Gastroesophageal sphincter (tissue), 4 donors: ENCODE results near the gene PAX7. TPM values are rescaled to one million over a fixed set of nuclear protein-coding genes. Genes with fewer than 3 reads are reported as not detected.

Experiments
- ATAC-seq: fragments of 150-250 bp; one replicate; pipeline ENCODE4 v1.9.1; 2016; ENCODE audit warnings: mild to moderate bottlenecking, moderate library complexity
- H3K27ac ChIP-seq, 4 donors: fragments of 200-600 bp; sonication (generic) in 3 of 4; 1 replicate in 3 of 4; 2 replicates in 1 of 4; pipeline ENCODE4 v1.5.1; 2016 to 2019
- H3K27me3 ChIP-seq: fragments of 200-600 bp; sonication (generic); one replicate; pipeline ENCODE4 v1.5.1; 2019
- H3K36me3 ChIP-seq, 2 donors: fragments of 200-600 bp; sonication (generic); one replicate each; pipeline ENCODE4 v1.5.1; 2019; ENCODE audit warnings: control low read depth in 1 of 2
- H3K4me1 ChIP-seq, 3 donors: fragments of 200-600 bp; sonication (generic); 1 replicate in 2 of 3; 2 replicates in 1 of 3; pipeline ENCODE4 v1.5.1; 2016 to 2019; ENCODE audit warnings: control low read depth in 2 of 3
- H3K4me3 ChIP-seq, 2 donors: fragments of 200-600 bp; sonication (generic); one replicate each; pipeline ENCODE4 v1.5.1; 2019; ENCODE audit warnings: mild to moderate bottlenecking in 1 of 2, moderate library complexity in 1 of 2
- H3K9me3 ChIP-seq, 3 donors: fragments of 200-600 bp; sonication (generic); one replicate each; pipeline ENCODE4 v1.5.1; 2017 to 2019; ENCODE audit warnings: control low read depth in 2 of 3
- EP300 ChIP-seq: sonication (generic); formaldehyde crosslinking; IDR thresholded peaks from one replicate; pipeline ENCODE4 v1.6.1; 2017; ENCODE audit warnings: antibody characterized with exemption, mild to moderate bottlenecking
- POLR2A ChIP-seq, 2 donors: fragments of 450-650 bp; IDR thresholded peaks; one replicate each; pipeline ENCODE4 v1.6.1; 2017; ENCODE audit warnings: antibody characterized with exemption in 2 of 2, mild to moderate bottlenecking in 2 of 2, moderate library complexity in 1 of 2
- POLR2AphosphoS5 ChIP-seq: sonication (generic); formaldehyde crosslinking; IDR thresholded peaks from one replicate; pipeline ENCODE4 v1.6.1; 2017; ENCODE audit warnings: antibody characterized with exemption
- WGBS, 2 donors: methylation state at CpG; one replicate each; pipeline ENCODE4 v1.1.5; 2018; ENCODE audit warnings: low coverage in 1 of 2; 5-methylcytosine and 5-hydroxymethylcytosine counted together
- total RNA-seq, 4 donors: library from RNA; depleted of rRNA; stranded (reverse); fragments of >200 nt; gene quantifications; one replicate each; pipeline ENCODE4 v1.1.0, GENCODE V29; 2016
- TF ChIP-seq, protein P1 (sequence below), 4 experiments: fragments of 200-600 bp in 2 of 4; fragments of 450-650 bp in 2 of 4; sonication (generic) in 1 of 4; IDR thresholded peaks; one replicate each; pipeline ENCODE4 v1.5.1; 2017 to 2019; ENCODE audit warnings: antibody characterized with exemption in 4 of 4, mild to moderate bottlenecking in 2 of 4, moderate library complexity in 2 of 4

PAX7 gene
- total RNA-seq, 4 donors from 2014 or later, result not detected

DNA sequence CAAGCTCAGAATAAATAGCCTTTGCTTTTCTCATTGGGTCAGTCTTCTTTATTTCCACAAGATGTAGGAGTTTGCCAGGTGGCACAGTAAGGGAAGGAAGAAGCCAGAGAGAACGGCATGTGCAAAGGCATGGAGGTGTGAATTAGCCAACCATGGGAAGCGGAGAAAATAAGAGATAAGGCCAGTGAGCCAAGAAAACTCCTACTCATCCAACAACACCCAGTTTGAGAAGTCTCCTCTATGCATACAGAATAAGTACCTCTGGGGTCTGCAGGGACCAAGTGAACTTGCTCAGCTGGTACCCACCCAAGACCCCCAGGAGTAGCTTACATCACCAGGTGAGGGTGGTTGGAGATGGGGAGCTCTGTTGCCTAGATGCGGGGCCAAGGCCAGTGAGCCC, 162.1 kb downstream of the PAX7 start:
- peaks cover 83% of the 10 kb centered on the region for H3K27me3 ChIP-seq
- no peak for ATAC-seq
- no peak overlapping the region for H3K27ac ChIP-seq
- no peak overlapping the region for H3K4me3 ChIP-seq
- H3K4me1 ChIP-seq, result no peaks in the 10 kb centered on the region
- no peaks in the 10 kb centered on the region for H3K36me3 ChIP-seq
- no peak for TF ChIP-seq POLR2A (IDR thresholded peaks at IDR 0.05)
- no peak for TF ChIP-seq POLR2AphosphoS5
- no peak for TF ChIP-seq EP300
- TF ChIP-seq, protein P1, sequence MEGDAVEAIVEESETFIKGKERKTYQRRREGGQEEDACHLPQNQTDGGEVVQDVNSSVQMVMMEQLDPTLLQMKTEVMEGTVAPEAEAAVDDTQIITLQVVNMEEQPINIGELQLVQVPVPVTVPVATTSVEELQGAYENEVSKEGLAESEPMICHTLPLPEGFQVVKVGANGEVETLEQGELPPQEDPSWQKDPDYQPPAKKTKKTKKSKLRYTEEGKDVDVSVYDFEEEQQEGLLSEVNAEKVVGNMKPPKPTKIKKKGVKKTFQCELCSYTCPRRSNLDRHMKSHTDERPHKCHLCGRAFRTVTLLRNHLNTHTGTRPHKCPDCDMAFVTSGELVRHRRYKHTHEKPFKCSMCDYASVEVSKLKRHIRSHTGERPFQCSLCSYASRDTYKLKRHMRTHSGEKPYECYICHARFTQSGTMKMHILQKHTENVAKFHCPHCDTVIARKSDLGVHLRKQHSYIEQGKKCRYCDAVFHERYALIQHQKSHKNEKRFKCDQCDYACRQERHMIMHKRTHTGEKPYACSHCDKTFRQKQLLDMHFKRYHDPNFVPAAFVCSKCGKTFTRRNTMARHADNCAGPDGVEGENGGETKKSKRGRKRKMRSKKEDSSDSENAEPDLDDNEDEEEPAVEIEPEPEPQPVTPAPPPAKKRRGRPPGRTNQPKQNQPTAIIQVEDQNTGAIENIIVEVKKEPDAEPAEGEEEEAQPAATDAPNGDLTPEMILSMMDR (IDR thresholded peaks at IDR 0.05), result no peak
- WGBS, 2 donors, result 100% methylated on average over 1 of the region's 3 CpGs; no CpG with 5 or more reads in 1 of the 2 donors
- peaks cover 0 to 19% (median 0%) of the 10 kb centered on the region in 3 donors for H3K9me3 ChIP-seq

DNA sequence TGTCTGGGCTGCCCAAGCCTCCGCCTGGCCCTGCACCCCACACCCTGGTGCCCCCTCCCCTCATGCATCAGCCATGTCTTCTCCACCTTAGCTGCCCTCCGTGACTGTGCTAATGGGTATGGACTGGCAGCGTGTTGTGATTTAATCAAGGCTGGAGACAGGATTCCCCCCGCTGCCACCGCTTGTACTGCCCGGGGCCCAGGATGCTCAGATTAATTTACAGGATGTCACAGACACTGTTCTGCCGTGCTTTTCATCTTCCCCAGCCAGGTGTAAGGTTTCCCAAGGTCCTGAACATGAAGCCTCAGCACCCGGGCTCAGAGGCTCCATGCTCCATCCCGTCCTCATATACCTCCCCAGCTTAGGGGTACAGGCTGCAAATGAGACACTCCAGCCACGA, 162.5 kb downstream of the PAX7 start:
- WGBS, 2 donors, result 87% methylated on average over 3 of the region's 10 CpGs; no CpG with 5 or more reads in 1 of the 2 donors
- TF ChIP-seq EP300 (no peak), POLR2A (IDR thresholded peaks at IDR 0.05) (no peak), POLR2AphosphoS5 (no peak)
- TF ChIP-seq, protein P1 (IDR thresholded peaks at IDR 0.05), result no peak
- H3K4me3 ChIP-seq, result no peak overlapping the region
- ATAC-seq, result no peak
- H3K9me3 ChIP-seq, result peaks cover 0 to 19% (median 0%) of the 10 kb centered on the region in 3 donors
- H3K27me3 ChIP-seq, result peaks cover 81% of the 10 kb centered on the region
- no peak overlapping the region for H3K27ac ChIP-seq
- H3K36me3 ChIP-seq, result no peaks in the 10 kb centered on the region
- no peaks in the 10 kb centered on the region for H3K4me1 ChIP-seq

DNA sequence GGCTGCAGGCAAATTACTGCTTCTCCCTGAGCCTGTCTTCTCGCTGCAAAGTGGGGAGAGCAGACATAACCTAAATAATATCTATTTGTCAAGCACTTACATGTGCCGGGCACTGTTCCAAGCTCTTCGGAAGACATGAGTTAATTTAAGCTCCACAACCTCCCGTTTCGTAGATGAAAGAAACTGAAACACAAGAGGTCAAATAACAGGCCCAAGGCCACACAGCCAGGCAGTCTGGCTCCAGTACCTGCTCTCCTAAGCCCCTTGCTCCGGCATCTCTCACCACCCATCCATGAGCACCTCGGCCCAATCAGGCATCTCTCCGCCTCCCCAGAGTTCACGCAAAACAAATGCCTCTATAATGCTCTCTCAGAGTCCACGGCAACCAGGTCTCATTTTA, 163.4 kb downstream of the PAX7 start:
- H3K4me1 ChIP-seq, result no peaks in the 10 kb centered on the region
- no peak overlapping the region for H3K4me3 ChIP-seq
- H3K27ac ChIP-seq, result no peak overlapping the region
- H3K36me3 ChIP-seq, result no peaks in the 10 kb centered on the region
- H3K27me3 ChIP-seq, result peaks cover 82% of the 10 kb centered on the region
- 30 to 33% methylated on average over 2 to 6 of the region's 10 CpGs for WGBS, 2 donors
- no peak for ATAC-seq
- TF ChIP-seq POLR2AphosphoS5 (no peak), POLR2A (IDR thresholded peaks at IDR 0.05) (no peak), EP300 (no peak)
- TF ChIP-seq, protein P1 (IDR thresholded peaks at IDR 0.05), result no peak
- peaks cover 0 to 19% (median 0%) of the 10 kb centered on the region in 3 donors for H3K9me3 ChIP-seq

DNA sequence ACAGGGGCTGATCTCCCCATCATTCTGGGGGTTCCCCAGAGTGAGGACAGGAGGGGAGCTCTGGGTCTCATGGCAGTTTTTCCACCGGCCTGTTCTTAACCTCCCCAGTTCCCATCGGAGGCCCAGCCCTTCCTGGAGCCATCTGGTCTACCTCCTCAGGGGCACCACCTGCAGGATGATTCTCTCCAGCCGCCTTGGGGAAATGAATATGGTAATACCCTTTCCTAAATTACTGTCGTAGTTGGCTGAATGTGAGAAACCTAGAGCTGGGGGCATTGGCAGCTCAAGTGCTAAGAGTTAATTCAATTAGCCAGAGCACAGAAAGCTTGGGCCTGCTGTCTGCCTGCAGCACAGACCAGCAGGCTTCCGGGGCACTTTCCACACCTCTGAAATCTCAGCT, 163.9 kb downstream of the PAX7 start:
- no peaks in the 10 kb centered on the region for H3K4me1 ChIP-seq
- no peaks in the 10 kb centered on the region for H3K36me3 ChIP-seq
- no peak for ATAC-seq
- H3K4me3 ChIP-seq, result no peak overlapping the region
- TF ChIP-seq, protein P1 (IDR thresholded peaks at IDR 0.05), result no peak
- no peak for TF ChIP-seq POLR2A (IDR thresholded peaks at IDR 0.05)
- no peak for TF ChIP-seq POLR2AphosphoS5
- TF ChIP-seq EP300, result no peak
- H3K9me3 ChIP-seq, result peaks cover 0 to 19% (median 0%) of the 10 kb centered on the region in 3 donors
- H3K27ac ChIP-seq, result no peak overlapping the region
- peaks cover 84% of the 10 kb centered on the region for H3K27me3 ChIP-seq
- WGBS, 2 donors, result 27 to 92% methylated on average over 2 of the region's 5 CpGs

DNA sequence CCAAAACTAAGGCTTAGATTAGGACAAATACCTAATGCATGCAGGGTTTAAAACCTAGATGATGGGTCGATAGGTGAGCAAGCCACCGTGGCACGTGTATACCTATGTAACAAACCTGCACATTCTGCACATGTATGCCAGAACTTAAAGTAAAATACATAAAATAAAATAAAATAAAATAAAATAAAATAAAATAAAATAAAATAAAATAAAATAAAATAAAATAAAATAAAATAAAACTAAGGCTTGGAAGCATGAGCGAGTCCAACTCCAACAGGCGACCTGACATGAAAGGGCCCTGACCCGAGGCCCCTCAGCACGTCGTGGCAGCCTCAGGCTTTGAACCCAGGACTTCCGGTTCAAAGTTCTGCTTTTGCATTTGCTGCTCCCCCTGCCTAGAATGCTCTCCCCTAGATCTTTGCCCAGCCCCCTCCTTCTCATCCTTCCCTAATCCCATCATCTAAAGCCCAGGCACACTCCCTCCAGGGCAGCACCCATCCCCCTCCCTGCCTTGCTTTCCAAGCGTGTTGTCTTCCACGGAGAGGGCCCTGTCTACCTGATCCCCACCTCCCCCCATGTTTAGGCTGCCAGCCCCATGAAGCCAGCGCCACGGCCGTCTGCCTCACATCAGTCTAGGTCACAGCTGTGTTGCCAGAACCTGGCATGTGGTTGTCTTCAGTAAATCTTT, 164.5 kb downstream of the PAX7 start:
- 64 to 74% methylated on average over 8 to 11 of the region's 14 CpGs for WGBS, 2 donors
- Histone ChIP-seq H3K4me1 (no peaks in the 10 kb centered on the region), H3K9me3 (peaks cover 0 to 19% (median 0%) of the 10 kb centered on the region in 3 donors), H3K27me3 (peaks cover 85% of the 10 kb centered on the region), H3K36me3 (no peaks in the 10 kb centered on the region), H3K4me3 (no peak overlapping the region), H3K27ac (no peak overlapping the region)
- TF ChIP-seq EP300 (no peak), POLR2AphosphoS5 (no peak), POLR2A (IDR thresholded peaks at IDR 0.05) (no peak)
- TF ChIP-seq, protein P1 (IDR thresholded peaks at IDR 0.05), result no peak
- no peak for ATAC-seq
